DOHH2 (cell line): ENCODE measurements around the gene C10orf143.

Source experiments
- H3F3A ChIP-seq: fragments of 200-600 bp; sonication (generic), shearing (Covaris generic); 2 replicates; pipeline ENCODE4 v1.6.0; 2016; ENCODE audit warnings: antibody characterized with exemption, mild to moderate bottlenecking; ENCODE audit not compliant: control insufficient read depth, insufficient read depth
- H3K27ac ChIP-seq: fragments of 200-600 bp; sonication (generic); 2 replicates; pipeline ENCODE4 v1.5.1; 2014; ENCODE audit warnings: low read depth, mild to moderate bottlenecking, low read length, moderate library complexity
- H3K27me3 ChIP-seq: fragments of 200-600 bp; sonication (generic); 2 replicates; pipeline ENCODE4 v1.6.1; 2014; ENCODE audit warnings: mild to moderate bottlenecking, low read length, mixed read lengths; ENCODE audit not compliant: control insufficient read depth
- H3K36me3 ChIP-seq: fragments of 200-600 bp; sonication (generic); 2 replicates; pipeline ENCODE4 v1.6.1; 2014; ENCODE audit warnings: mild to moderate bottlenecking, low read length, moderate library complexity, mixed read lengths; ENCODE audit not compliant: control insufficient read depth
- H3K4me1 ChIP-seq: fragments of 200-600 bp; sonication (generic); 2 replicates; pipeline ENCODE4 v1.6.1; 2014; ENCODE audit warnings: mild to moderate bottlenecking, low read length, mixed read lengths; ENCODE audit not compliant: control insufficient read depth
- H3K4me2 ChIP-seq: fragments of 200-600 bp; sonication (generic); 2 replicates; pipeline ENCODE4 v1.6.0; 2014; ENCODE audit warnings: mild to moderate bottlenecking, low read length, moderate library complexity
- H3K4me3 ChIP-seq: fragments of 200-600 bp; sonication (generic); 2 replicates; pipeline ENCODE4 v1.5.1; 2014; ENCODE audit warnings: mild to moderate bottlenecking, low read length, mixed read lengths
- H3K79me2 ChIP-seq: fragments of 200-600 bp; sonication (generic); 2 replicates; pipeline ENCODE4 v1.6.1; 2014; ENCODE audit warnings: mild to moderate bottlenecking, low read length, mixed read lengths; ENCODE audit not compliant: control insufficient read depth
- H3K9me2 ChIP-seq: fragments of 200-600 bp; sonication (generic); replicated peaks from 2 replicates; pipeline ENCODE4 v1.6.1; 2014; ENCODE audit warnings: mild to moderate bottlenecking, low read length, mixed read lengths; ENCODE audit not compliant: control insufficient read depth
- H3K9me3 ChIP-seq: fragments of 200-600 bp; sonication (generic); 2 replicates; pipeline ENCODE4 v1.6.1; 2014; ENCODE audit warnings: antibody characterized with exemption, low read length, mixed read lengths; ENCODE audit not compliant: control insufficient read depth, insufficient read depth
- H4K20me1 ChIP-seq: fragments of 200-600 bp; sonication (generic); 2 replicates; pipeline ENCODE4 v1.6.0; 2014; ENCODE audit warnings: low read depth, mild to moderate bottlenecking, antibody characterized with exemption, low read length, moderate library complexity; ENCODE audit not compliant: control insufficient read depth, insufficient read depth
- EZH2phosphoT487 ChIP-seq: fragments of 200-600 bp; sonication (generic); IDR thresholded peaks from 2 replicates; pipeline ENCODE4 v1.6.1; 2017; ENCODE audit warnings: borderline replicate concordance, mild to moderate bottlenecking, antibody characterized with exemption, low read length, moderate library complexity, mixed read lengths
- TF ChIP-seq, protein P1 (sequence below): fragments of 200-600 bp; sonication (generic); IDR thresholded peaks from one replicate; pipeline ENCODE4 v1.5.1; 2014; ENCODE audit warnings: antibody characterized with exemption, mild to moderate bottlenecking, low read depth, low read length; ENCODE audit not compliant: poor library complexity, severe bottlenecking

Gene C10orf143

DNA sequence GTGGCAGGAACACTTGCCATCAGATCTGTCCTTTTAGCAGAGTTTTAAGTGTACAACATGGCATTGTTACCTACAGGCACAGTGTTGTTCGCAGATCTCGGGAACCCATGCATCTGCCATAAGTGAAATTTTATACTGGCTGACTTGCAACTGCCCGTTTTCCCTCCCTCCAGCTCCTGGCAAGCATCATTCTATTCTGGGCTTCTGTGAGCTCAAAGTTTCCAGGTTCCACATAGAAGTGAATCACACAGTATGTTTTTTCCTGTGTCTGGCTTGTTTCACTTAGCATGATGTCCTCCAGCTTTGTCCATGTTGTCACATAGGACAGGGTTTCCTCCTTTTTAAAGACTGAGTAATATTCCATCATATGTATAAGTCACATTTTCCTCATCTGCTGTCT is 56.6 kb downstream of the C10orf143 start:
- H3K36me3 ChIP-seq: no peaks in the 10 kb centered on the region
- no peaks in the 10 kb centered on the region for H4K20me1 ChIP-seq
- H3K4me3 ChIP-seq: no peak overlapping the region
- TF ChIP-seq, protein P1, sequence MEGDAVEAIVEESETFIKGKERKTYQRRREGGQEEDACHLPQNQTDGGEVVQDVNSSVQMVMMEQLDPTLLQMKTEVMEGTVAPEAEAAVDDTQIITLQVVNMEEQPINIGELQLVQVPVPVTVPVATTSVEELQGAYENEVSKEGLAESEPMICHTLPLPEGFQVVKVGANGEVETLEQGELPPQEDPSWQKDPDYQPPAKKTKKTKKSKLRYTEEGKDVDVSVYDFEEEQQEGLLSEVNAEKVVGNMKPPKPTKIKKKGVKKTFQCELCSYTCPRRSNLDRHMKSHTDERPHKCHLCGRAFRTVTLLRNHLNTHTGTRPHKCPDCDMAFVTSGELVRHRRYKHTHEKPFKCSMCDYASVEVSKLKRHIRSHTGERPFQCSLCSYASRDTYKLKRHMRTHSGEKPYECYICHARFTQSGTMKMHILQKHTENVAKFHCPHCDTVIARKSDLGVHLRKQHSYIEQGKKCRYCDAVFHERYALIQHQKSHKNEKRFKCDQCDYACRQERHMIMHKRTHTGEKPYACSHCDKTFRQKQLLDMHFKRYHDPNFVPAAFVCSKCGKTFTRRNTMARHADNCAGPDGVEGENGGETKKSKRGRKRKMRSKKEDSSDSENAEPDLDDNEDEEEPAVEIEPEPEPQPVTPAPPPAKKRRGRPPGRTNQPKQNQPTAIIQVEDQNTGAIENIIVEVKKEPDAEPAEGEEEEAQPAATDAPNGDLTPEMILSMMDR: no peak
- no peak for TF ChIP-seq EZH2phosphoT487
- H3F3A ChIP-seq: no peaks in the 10 kb centered on the region
- no peak overlapping the region for H3K27ac ChIP-seq
- no peaks in the 10 kb centered on the region for H3K9me3 ChIP-seq
- no peaks in the 10 kb centered on the region for H3K9me2 ChIP-seq
- H3K4me1 ChIP-seq: no peaks in the 10 kb centered on the region
- H3K4me2 ChIP-seq: no peak overlapping the region
- H3K79me2 ChIP-seq: no peaks in the 10 kb centered on the region
- H3K27me3 ChIP-seq: no peaks in the 10 kb centered on the region

DNA sequence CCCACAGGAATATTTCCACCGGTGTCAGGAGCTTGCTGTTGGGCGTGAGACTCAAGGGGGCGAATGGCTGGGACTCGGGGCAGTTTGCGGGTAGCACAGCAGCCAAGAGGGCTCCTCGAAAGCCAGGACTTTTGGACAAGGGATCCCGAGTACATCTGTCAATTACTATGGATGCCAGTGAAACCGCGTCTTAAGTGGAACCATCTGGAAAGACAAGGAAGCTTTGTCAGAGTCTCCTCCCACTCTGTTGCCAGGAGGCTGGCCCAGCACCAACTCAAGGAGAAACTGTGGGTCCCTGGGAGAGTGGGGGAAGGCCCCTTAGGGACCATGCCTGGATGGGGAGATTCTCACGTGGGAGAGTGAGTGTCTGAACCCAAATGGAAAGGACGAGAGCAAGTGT is 57.1 kb downstream of the C10orf143 start:
- no peaks in the 10 kb centered on the region for H3K79me2 ChIP-seq
- no peak overlapping the region for H3K27ac ChIP-seq
- no peaks in the 10 kb centered on the region for H3F3A ChIP-seq
- H3K4me3 ChIP-seq: no peak overlapping the region
- no peaks in the 10 kb centered on the region for H3K9me3 ChIP-seq
- no peaks in the 10 kb centered on the region for H3K27me3 ChIP-seq
- H4K20me1 ChIP-seq: no peaks in the 10 kb centered on the region
- H3K4me2 ChIP-seq: no peak overlapping the region
- H3K4me1 ChIP-seq: no peaks in the 10 kb centered on the region
- H3K9me2 ChIP-seq: no peaks in the 10 kb centered on the region
- H3K36me3 ChIP-seq: no peaks in the 10 kb centered on the region
- no peak for TF ChIP-seq EZH2phosphoT487

DNA sequence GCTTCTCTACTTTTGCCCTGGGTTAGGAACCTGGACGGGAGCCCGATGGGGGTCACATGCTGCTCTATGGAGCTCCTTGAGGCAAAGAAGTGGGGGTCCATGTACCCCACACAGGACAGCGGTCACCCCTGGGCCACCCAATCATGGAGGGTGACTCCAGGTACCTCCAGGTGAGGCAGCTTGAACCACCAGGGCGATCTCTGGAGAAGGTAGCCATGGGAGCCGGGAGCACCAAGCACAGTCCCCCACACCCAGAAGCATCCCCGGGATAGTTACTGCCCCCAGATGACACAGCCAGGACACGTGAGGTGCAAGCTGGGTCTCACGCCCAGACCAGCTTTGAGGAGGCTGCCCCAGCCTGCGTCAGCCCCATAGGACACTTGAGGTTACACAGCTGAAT is 58.4 kb downstream of the C10orf143 start:
- Histone ChIP-seq H3K27me3 (no peaks in the 10 kb centered on the region), H3K4me2 (no peak overlapping the region), H3K9me2 (no peaks in the 10 kb centered on the region), H3K36me3 (no peaks in the 10 kb centered on the region), H3K4me3 (no peak overlapping the region), H3K27ac (no peak overlapping the region), H3K4me1 (no peaks in the 10 kb centered on the region), H3F3A (no peaks in the 10 kb centered on the region), H3K9me3 (no peaks in the 10 kb centered on the region), H3K79me2 (no peaks in the 10 kb centered on the region), H4K20me1 (no peaks in the 10 kb centered on the region)
- TF ChIP-seq EZH2phosphoT487: no peak
- TF ChIP-seq, protein P1: no peak

DNA sequence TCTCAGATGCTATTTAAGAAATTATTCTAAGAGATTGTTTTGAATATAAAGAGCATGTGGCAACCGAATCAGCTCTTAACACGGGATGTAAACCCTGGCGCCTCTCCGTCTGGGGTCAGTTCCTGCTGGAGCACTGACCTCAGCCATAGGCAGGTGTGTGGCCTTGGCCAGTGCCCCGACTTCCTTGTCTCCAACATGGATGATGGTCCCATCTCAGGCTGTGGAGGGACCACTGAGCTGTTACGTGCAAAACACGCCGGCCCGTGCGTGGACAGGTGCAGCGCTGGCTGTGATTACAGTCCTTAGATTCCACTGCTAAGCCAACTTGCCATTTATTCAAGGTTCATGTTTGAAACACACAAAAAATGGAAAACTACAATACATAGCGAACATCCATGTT is 59.9 kb downstream of the C10orf143 start:
- H3K36me3 ChIP-seq: no peaks in the 10 kb centered on the region
- H3K27me3 ChIP-seq: no peaks in the 10 kb centered on the region
- no peak overlapping the region for H3K4me2 ChIP-seq
- no peaks in the 10 kb centered on the region for H3K9me2 ChIP-seq
- no peaks in the 10 kb centered on the region for H3F3A ChIP-seq
- H3K79me2 ChIP-seq: no peaks in the 10 kb centered on the region
- H3K4me3 ChIP-seq: no peak overlapping the region
- H3K4me1 ChIP-seq: no peaks in the 10 kb centered on the region
- H4K20me1 ChIP-seq: no peaks in the 10 kb centered on the region
- no peaks in the 10 kb centered on the region for H3K9me3 ChIP-seq
- TF ChIP-seq EZH2phosphoT487: no peak
- TF ChIP-seq, protein P1: no peak
- no peak overlapping the region for H3K27ac ChIP-seq
